GM19372 (cell line): ENCODE results near the gene JPH4.

Experiments
- ATAC-seq: cut with Tn5 transposase; IDR thresholded peaks from one replicate; pipeline ENCODE4 v1.9.1; 2021; ENCODE audit warnings: mild to moderate bottlenecking, low read depth, moderate library complexity; ENCODE audit not compliant: unreplicated experiment

Gene JPH4

GRCh38 chr14:23578560-23579310 is at the start of gene JPH4:
TSS of gene JPH4 (minus strand) at chr14:23578790. CDS start at chr14:23577453, 1,337 bp downstream.
- ATAC-seq, result no peak

DNA sequence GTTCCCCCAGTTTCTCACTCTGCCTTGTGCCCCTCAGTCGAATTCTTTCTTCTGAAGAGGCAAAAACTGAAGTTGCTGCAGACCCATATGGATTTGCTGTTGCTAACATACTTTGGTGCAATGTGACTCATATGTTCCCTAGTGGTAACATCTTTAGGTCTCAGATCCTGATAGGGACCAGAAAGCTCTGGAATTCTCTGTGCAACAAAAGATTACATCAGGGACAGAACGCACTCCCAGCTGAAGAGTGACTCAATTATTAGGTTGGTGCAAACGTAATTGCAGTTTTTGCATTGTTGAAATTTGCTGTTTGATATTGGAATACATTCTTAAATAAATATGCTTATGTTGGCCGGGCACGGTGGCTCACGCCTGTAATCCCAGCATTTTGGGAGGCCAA is 49.4 kb upstream of the JPH4 start:
- no peak for ATAC-seq

- no peak for ATAC-seq
Measured at GRCh38 chr14:23626946-23627345, 48.4 kb upstream of the JPH4 start.

DNA sequence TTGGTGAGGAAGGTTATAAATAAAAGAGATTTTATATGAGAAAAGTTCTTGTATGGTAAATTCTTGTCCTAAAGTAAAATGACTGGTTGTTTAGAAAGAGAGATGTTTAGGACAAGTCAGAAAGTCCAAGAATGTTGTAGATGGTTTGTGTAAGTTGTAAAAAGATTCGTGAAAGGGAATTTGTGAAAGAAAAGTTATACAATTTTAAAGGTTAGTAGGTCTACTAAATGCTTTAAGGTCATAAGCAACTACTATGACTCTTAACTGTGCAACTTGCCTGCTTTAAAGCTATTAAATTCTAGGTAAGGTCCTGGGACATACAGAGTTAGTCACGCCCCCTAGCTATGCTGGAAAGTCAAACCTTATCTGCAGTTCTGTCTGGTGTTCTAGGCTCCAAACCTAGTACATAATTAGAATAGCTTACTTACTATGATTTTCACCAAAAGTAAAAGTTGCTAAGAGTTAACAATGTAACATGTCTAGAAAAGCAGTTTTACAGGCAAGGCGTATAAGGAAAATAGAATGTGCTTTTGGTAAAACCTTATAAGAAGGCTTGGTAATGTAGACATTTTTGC is 46.3 kb upstream of the JPH4 start:
- ATAC-seq, result no peak

GRCh38 chr14:23623962-23624361 is 45.4 kb upstream of the JPH4 start:
- ATAC-seq, result no peak

DNA sequence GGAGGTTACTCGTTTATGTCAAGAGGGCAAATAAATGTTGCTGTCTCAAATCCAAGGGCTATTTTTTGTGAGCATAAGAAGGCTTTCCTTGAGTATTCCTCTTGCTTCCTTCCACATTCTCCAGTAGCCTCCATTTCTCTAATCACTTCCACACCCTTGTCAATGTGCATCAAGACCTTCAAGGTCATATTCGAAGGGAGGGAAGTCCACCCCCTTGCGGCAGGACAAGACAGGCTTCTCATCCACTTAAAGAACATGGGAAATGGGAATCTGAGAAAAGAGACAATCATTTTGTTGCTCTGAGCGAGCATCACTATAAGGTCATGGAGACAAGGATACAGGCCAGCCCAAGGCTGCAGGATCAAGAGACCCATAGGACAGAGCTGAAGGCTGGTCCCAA is 44.4 kb upstream of the JPH4 start:
- ATAC-seq, result no peak

DNA sequence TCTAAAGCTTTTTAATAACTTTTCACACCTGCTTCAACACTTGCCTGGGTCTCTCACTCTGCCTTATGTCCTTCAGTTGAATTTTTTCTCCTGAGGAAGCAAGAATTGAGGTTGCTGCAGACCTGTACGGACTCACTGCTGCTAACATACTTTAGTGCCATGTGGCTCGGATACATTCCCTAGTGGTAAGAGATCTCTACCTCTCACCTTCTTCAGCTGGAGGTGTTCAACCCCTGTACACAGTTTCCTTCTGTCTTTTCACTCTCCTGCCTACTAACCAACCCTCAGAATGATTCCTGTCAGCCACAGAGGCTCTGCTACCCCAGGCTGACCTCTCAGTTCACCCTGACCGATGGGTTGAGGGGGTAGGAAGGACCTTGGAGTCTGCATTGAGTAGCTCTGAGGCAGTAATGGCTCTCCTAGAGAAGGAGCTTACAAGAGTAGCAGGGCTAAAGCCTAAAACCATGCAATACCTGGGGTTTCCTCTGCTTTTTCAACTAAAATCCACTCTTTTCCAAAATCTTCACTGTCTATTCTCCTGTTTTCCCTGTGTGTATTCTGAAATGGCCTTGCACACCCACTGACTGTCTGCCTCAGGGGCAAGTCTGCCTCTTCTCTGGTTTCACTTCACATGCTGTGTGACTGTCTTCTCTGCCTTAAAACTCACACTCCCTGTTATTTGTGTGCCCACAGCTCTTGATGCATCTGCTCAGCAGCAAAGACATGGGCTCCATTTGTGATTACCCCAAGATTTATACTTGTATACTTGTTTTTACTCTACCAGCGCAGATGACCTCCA is 43.5 kb upstream of the JPH4 start:
- no peak for ATAC-seq

GRCh38 chr14:23621204-23621931 is 42.8 kb upstream of the JPH4 start:
- ATAC-seq, result no peak

DNA sequence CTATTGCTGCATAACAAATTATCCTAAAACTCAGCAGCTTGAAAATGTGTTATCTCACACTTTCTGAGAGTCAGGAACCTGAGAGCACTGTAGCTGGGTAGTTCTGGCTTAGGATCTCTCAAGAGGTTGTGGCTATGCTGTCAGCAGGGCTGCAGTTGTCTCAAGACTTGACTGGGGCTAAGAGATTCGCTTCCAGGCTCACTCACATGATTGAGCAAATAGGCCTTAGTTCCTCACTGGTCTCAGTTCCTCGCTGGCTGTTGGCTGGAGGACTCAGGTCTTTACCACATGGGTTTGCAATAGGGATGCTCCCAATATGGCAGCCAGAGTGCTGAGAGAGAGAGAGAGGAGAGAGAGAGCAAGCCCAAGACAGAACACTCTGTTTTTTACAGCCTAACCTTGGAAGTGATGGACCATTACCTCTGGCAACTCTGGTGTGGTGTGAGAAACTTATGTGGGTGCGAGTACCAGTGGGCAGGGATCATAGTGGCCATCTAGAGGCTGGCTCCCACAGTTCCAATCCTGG is 41.6 kb upstream of the JPH4 start:
- ATAC-seq, result no peak

DNA sequence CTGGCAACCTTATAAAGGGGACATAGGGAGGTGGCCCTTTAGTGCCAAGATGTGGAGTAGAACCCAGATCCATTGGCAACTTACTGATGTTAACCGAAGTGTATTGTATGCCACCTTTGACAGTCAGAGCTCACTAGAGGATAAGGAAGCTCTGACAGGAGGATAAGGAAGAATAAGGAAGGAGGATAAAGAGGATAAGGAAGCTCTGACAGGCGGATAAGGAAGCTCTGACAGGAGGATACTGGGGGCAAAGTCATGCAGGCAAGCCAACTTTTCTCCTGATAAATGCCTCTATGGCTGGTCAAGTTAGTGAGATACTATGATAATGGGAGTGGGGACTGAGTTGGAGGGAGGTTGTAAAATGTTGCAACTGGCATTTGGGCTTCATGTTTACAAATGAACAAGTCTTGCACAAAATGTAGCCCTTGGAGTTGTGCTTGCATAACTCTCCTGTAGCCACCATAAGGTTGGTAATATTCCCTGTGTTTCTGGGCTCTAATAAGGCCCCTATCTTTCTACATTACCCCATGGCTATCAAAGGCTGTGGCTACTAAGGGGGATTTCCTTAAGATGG is 39.9 kb upstream of the JPH4 start:
- no peak for ATAC-seq

DNA sequence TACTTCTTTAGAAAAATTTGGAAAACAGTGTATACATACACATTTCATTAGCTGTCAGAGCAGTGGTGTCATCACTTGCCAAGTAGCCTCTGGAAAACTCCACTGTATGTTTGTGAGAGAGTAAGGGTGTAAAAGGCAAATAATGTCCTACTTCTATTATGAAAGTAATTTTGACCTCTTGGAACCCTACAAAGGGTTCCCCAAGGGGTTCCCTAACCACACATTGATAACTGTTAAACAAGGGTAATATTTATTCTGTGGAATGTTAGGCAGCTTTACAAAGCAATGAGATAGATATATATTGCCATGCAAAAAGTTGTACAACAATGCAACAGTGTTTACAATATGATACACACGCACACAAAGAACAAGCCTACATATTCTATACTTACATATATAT is 38.9 kb upstream of the JPH4 start:
- ATAC-seq, result no peak

DNA sequence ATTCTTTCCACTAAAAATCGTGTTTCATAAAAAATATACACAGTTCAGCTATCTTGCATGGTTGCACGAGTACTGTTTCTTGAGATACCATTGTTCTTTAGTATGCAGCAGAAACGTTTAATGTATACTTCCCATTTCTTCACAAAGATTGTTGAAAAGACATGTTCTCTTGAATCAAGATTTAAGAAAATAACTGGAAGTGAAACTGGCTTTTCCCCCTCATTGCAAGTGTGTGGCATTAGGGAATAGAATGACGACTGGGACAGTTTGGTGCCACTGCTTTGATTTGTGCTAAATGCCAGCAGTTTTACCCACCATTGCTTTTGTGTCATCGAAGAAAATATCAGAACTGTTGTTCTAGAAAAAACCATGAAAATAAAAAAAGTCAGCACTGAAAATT is 37.3 kb upstream of the JPH4 start:
- no peak for ATAC-seq

- no peak for ATAC-seq
Measured at GRCh38 chr14:23614395-23614828, 35.8 kb upstream of the JPH4 start.

GRCh38 chr14:23613242-23614070 is 34.9 kb upstream of the JPH4 start:
- no peak for ATAC-seq

- no peak for ATAC-seq
Measured at GRCh38 chr14:23612802-23613201, 34.2 kb upstream of the JPH4 start.

DNA sequence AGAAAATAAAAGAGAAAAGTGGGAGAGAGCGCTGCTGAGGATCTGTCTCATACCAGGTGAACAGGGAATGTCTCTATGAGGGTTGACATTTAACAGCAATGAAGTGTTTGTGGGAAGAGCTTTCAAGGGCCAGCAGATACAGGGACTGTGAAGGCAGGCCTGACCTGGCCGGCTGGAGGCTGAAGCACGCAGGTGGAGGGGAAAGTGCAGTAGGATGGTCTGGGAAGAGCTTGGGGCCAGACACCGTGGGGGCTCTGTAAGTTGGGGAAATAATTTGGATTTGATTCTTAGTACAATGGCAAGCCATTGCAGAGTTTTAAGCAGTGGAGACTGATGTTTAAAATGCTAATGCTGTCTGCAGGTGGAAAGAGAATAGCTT is 33.8 kb upstream of the JPH4 start:
- ATAC-seq, result no peak

DNA sequence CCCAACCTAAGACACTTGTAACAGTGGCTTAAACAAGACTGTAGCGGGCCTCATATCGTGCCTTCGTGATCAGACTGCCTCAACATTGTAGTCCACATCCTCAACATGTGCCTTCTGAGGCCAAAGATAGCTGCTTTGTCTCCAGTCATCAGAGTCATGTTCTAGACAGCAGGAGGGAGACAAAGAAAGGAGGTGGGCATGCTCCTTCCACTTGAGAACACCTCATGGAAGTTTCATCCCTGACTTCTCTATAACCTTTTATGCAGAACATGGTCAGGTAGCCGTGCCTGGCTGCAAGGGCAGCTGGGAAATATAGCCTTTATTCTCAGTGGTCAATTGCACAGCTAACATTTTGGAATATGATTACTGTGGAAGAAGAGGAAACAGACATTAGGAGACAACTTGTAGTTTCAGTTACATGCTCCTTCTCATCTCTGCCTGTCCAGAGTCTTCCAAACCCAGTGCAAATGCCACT is 32.3 kb upstream of the JPH4 start:
- ATAC-seq, result no peak

- no peak for ATAC-seq
Measured at GRCh38 chr14:23610090-23610814, 31.7 kb upstream of the JPH4 start.
